Trophoblast cell (in vitro differentiated cells and primary cell): ENCODE data around the gene MRAS.

Experiments used
- DNase-seq, 2 donors: peaks; one replicate each; pipeline ENCODE4 v3.0.0-alpha.2; 2016
- H2AFZ ChIP-seq: 2 replicates; pipeline ENCODE4 v1.6.1; 2013; ENCODE audit warnings: low read length, moderate library complexity, mild to moderate bottlenecking; ENCODE audit not compliant: insufficient read depth, poor library complexity
- H2AK5ac ChIP-seq: 2 replicates; pipeline ENCODE4 v1.6.1; 2013; ENCODE audit warnings: mild to moderate bottlenecking, low read length
- H2BK120ac ChIP-seq: 2 replicates; pipeline ENCODE4 v1.6.1; 2013; ENCODE audit warnings: low read length, mild to moderate bottlenecking, moderate library complexity; ENCODE audit not compliant: insufficient read depth, poor library complexity
- H2BK12ac ChIP-seq: 2 replicates; pipeline ENCODE4 v1.6.1; 2013; ENCODE audit warnings: mild to moderate bottlenecking, low read length, moderate library complexity
- H2BK5ac ChIP-seq: 2 replicates; pipeline ENCODE4 v1.6.1; 2013; ENCODE audit warnings: low read length, low read depth, moderate library complexity, mild to moderate bottlenecking; ENCODE audit not compliant: poor library complexity
- H3K14ac ChIP-seq: 2 replicates; pipeline ENCODE4 v1.6.1; 2013; ENCODE audit warnings: mild to moderate bottlenecking, low read length
- H3K18ac ChIP-seq: 2 replicates; pipeline ENCODE4 v1.6.1; 2013; ENCODE audit warnings: mild to moderate bottlenecking, low read length
- H3K23ac ChIP-seq: 2 replicates; pipeline ENCODE4 v1.6.1; 2013; ENCODE audit warnings: low read length
- H3K27ac ChIP-seq: 2 replicates; pipeline ENCODE4 v1.5.1; 2013; ENCODE audit warnings: low read depth, mild to moderate bottlenecking, inconsistent platforms, low read length, moderate library complexity
- H3K27me3 ChIP-seq: 2 replicates; pipeline ENCODE4 v1.6.1; 2013; ENCODE audit warnings: inconsistent platforms, mild to moderate bottlenecking, low read length, moderate library complexity; ENCODE audit not compliant: insufficient read depth
- H3K36me3 ChIP-seq, 2 experiments: 1 replicate in 1 of 2; 2 replicates in 1 of 2; pipeline ENCODE4 v1.6.1; 2013; ENCODE audit warnings: low read length in 2 of 2, mild to moderate bottlenecking in 2 of 2, moderate library complexity in 1 of 2; ENCODE audit not compliant: insufficient read depth in 2 of 2, control insufficient read depth in 1 of 2
- H3K4ac ChIP-seq: 2 replicates; pipeline ENCODE4 v1.6.1; 2013; ENCODE audit warnings: low read depth, mild to moderate bottlenecking, low read length, moderate library complexity
- H3K4me1 ChIP-seq, 2 experiments: 1 replicate in 1 of 2; 2 replicates in 1 of 2; pipeline ENCODE4 v1.6.1; 2013; ENCODE audit warnings: low read length in 2 of 2, mild to moderate bottlenecking in 2 of 2, moderate library complexity in 1 of 2; ENCODE audit not compliant: insufficient read depth in 2 of 2, control insufficient read depth in 1 of 2
- H3K4me2 ChIP-seq: 2 replicates; pipeline ENCODE4 v1.6.1; 2013; ENCODE audit warnings: inconsistent platforms, mild to moderate bottlenecking, low read length, moderate library complexity
- H3K4me3 ChIP-seq: 2 replicates; pipeline ENCODE4 v1.5.1; 2013; ENCODE audit warnings: mild to moderate bottlenecking, low read depth, low read length, inconsistent platforms
- H3K79me1 ChIP-seq: one replicate; pipeline ENCODE4 v1.6.1; 2013; ENCODE audit warnings: low read length
- H3K79me2 ChIP-seq: 2 replicates; pipeline ENCODE4 v1.6.1; 2013; ENCODE audit warnings: low read length, mild to moderate bottlenecking; ENCODE audit not compliant: control insufficient read depth, insufficient read depth, poor library complexity
- H3K9ac ChIP-seq: 2 replicates; pipeline ENCODE4 v1.6.1; 2013; ENCODE audit warnings: mild to moderate bottlenecking, low read length
- H3K9me3 ChIP-seq: 2 replicates; pipeline ENCODE4 v1.6.1; 2013; ENCODE audit warnings: low read depth, mild to moderate bottlenecking, control low read depth, inconsistent platforms, low read length; ENCODE audit not compliant: insufficient read depth
- H4K12ac ChIP-seq: 2 replicates; pipeline ENCODE4 v1.6.1; 2013; ENCODE audit warnings: low read depth, mild to moderate bottlenecking, low read length, moderate library complexity
- H4K8ac ChIP-seq: 2 replicates; pipeline ENCODE4 v1.6.1; 2013; ENCODE audit warnings: low read depth, mild to moderate bottlenecking, low read length, moderate library complexity
- H4K91ac ChIP-seq: one replicate; pipeline ENCODE4 v1.6.1; 2013; ENCODE audit warnings: low read depth, mild to moderate bottlenecking, low read length, moderate library complexity
- WGBS: extraction: QIAGEN DNeasy Blood & Tissue Kit; methylation state at CpG from one replicate; pipeline ENCODE4 v1.1.7; 2013; ENCODE audit warnings: missing lambda C conversion rate; ENCODE audit not compliant: insufficient read length, insufficient coverage; ENCODE audit errors: extremely low coverage; 5-methylcytosine and 5-hydroxymethylcytosine counted together

Gene MRAS

GRCh38 chr3:138360869-138361525 is 12.6 kb downstream of the MRAS start:
- Histone ChIP-seq H3K18ac (no peak overlapping the region), H2BK120ac (no peak overlapping the region), H3K79me1 (no peaks in the 10 kb centered on the region), H3K4me2 (no peak overlapping the region), H3K79me2 (peaks cover 1% of the 10 kb centered on the region), H3K9me3 (no peaks in the 10 kb centered on the region), H3K4me3 (no peak overlapping the region), H3K9ac (no peak overlapping the region), H2AFZ (no peak overlapping the region), H3K4ac (no peak overlapping the region), H2BK5ac (no peak overlapping the region), H3K36me3 (peaks cover 0 to 4% of the 10 kb centered on the region in 2 experiments), H2AK5ac (no peak overlapping the region), H4K12ac (no peak overlapping the region), H4K91ac (no peak overlapping the region), H2BK12ac (no peak overlapping the region), H3K27ac (no peak overlapping the region), H3K4me1 (no peaks in the 10 kb centered on the region), H3K27me3 (no peaks in the 10 kb centered on the region), H4K8ac (no peak overlapping the region), H3K14ac (no peak overlapping the region), H3K23ac (no peak overlapping the region)
- no CpG with 5 or more reads among the region's 9 CpGs for WGBS
- no peak for DNase-seq

- WGBS = no CpG with 5 or more reads among the region's 7 CpGs
Measured at GRCh38 chr3:138361561-138361971, 13.2 kb downstream of the MRAS start.

GRCh38 chr3:138362538-138362937 is 14.2 kb downstream of the MRAS start:
- H2BK5ac ChIP-seq = no peak overlapping the region
- H4K91ac ChIP-seq = no peak overlapping the region
- H3K4me1 ChIP-seq = no peaks in the 10 kb centered on the region
- H3K14ac ChIP-seq = no peak overlapping the region
- H3K36me3 ChIP-seq = peaks cover 0 to 4% of the 10 kb centered on the region in 2 experiments
- no peaks in the 10 kb centered on the region for H3K79me1 ChIP-seq
- no peak overlapping the region for H2BK12ac ChIP-seq
- H3K9me3 ChIP-seq = no peaks in the 10 kb centered on the region
- H3K4me2 ChIP-seq = no peak overlapping the region
- H2AK5ac ChIP-seq = no peak overlapping the region
- H2BK120ac ChIP-seq = no peak overlapping the region
- H4K8ac ChIP-seq = no peak overlapping the region
- H3K18ac ChIP-seq = no peak overlapping the region
- no peak overlapping the region for H3K23ac ChIP-seq
- no peak overlapping the region for H3K4me3 ChIP-seq
- H3K4ac ChIP-seq = no peak overlapping the region
- H3K27me3 ChIP-seq = no peaks in the 10 kb centered on the region
- no peak overlapping the region for H4K12ac ChIP-seq
- no peak for DNase-seq
- WGBS = no CpG with 5 or more reads among the region's 7 CpGs
- H2AFZ ChIP-seq = no peak overlapping the region
- H3K79me2 ChIP-seq = peaks cover 1% of the 10 kb centered on the region
- no peak overlapping the region for H3K9ac ChIP-seq
- H3K27ac ChIP-seq = no peak overlapping the region

More at GRCh38 chr3:138361561-138361971, 13.2 kb downstream of the MRAS start:
- Histone ChIP-seq H2BK12ac (no peak overlapping the region), H3K18ac (no peak overlapping the region), H3K4me3 (no peak overlapping the region), H2BK120ac (no peak overlapping the region), H3K27ac (no peak overlapping the region), H2AK5ac (no peak overlapping the region), H3K9me3 (no peaks in the 10 kb centered on the region), H3K23ac (no peak overlapping the region), H3K79me2 (peaks cover 1% of the 10 kb centered on the region), H3K36me3 (peaks cover 0 to 4% of the 10 kb centered on the region in 2 experiments), H3K27me3 (no peaks in the 10 kb centered on the region), H2BK5ac (no peak overlapping the region), H3K79me1 (no peaks in the 10 kb centered on the region), H3K14ac (no peak overlapping the region), H2AFZ (no peak overlapping the region), H3K4ac (no peak overlapping the region), H3K4me2 (no peak overlapping the region), H4K12ac (no peak overlapping the region), H3K4me1 (no peaks in the 10 kb centered on the region), H3K9ac (no peak overlapping the region), H4K91ac (no peak overlapping the region), H4K8ac (no peak overlapping the region)
- DNase-seq = no peak

GRCh38 chr3:138363322-138363721 is 14.9 kb downstream of the MRAS start:
- no peak overlapping the region for H4K91ac ChIP-seq

More at GRCh38 chr3:138363322-138363721, 14.9 kb downstream of the MRAS start:
- Histone ChIP-seq H3K4me1 (peaks cover 0 to 2% of the 10 kb centered on the region in 2 experiments), H2BK120ac (no peak overlapping the region), H3K9me3 (no peaks in the 10 kb centered on the region), H3K27me3 (no peaks in the 10 kb centered on the region), H2AK5ac (no peak overlapping the region), H2BK5ac (no peak overlapping the region), H3K4ac (no peak overlapping the region), H3K9ac (no peak overlapping the region), H3K14ac (no peak overlapping the region), H4K8ac (no peak overlapping the region), H3K23ac (no peak overlapping the region), H4K12ac (no peak overlapping the region), H2AFZ (no peak overlapping the region), H3K4me2 (no peak overlapping the region), H3K4me3 (no peak overlapping the region), H3K36me3 (peaks cover 0 to 4% of the 10 kb centered on the region in 2 experiments), H3K18ac (no peak overlapping the region), H3K79me1 (no peaks in the 10 kb centered on the region), H3K79me2 (peaks cover 1% of the 10 kb centered on the region), H3K27ac (no peak overlapping the region), H2BK12ac (no peak overlapping the region)
- no CpG with 5 or more reads among the region's 4 CpGs for WGBS
- DNase-seq = no peak
